Adipocyte (in vitro differentiated cells): ENCODE measurements around the gene GYPC.
"Not testable (repeated sequence)": the region's sequence is repeated elsewhere in the genome, so short reads cannot be mapped to it uniquely, and the experiment has no call there.

Source experiments
- DNase-seq: peaks from one replicate; pipeline ENCODE4 v3.0.0-alpha.2; 2015; ENCODE audit warnings: low read depth
- H3K27me3 ChIP-seq: replicated peaks from 2 replicates; pipeline ENCODE4 v1.7.0; 2013; ENCODE audit warnings: mild to moderate bottlenecking, low read length, moderate library complexity; ENCODE audit not compliant: control insufficient read depth, insufficient read depth
- H3K36me3 ChIP-seq: 2 replicates; pipeline ENCODE4 v1.7.0; 2013; ENCODE audit warnings: low read length, mild to moderate bottlenecking, moderate library complexity; ENCODE audit not compliant: control insufficient read depth, insufficient read depth, severe bottlenecking
- H3K4me1 ChIP-seq: 2 replicates; pipeline ENCODE4 v1.7.0; 2013; ENCODE audit warnings: mild to moderate bottlenecking, low read length, moderate library complexity; ENCODE audit not compliant: control insufficient read depth, insufficient read depth
- H3K4me3 ChIP-seq: 2 replicates; pipeline ENCODE4 v1.7.0; 2013; ENCODE audit warnings: mild to moderate bottlenecking, low read length, moderate library complexity
- H3K9ac ChIP-seq: 2 replicates; pipeline ENCODE4 v1.7.0; 2013; ENCODE audit warnings: mild to moderate bottlenecking, low read length, moderate library complexity
- H3K9me3 ChIP-seq: 2 replicates; pipeline ENCODE4 v1.7.0; 2013; ENCODE audit warnings: mild to moderate bottlenecking, low read length, moderate library complexity; ENCODE audit not compliant: control insufficient read depth

The GYPC gene

DNA sequence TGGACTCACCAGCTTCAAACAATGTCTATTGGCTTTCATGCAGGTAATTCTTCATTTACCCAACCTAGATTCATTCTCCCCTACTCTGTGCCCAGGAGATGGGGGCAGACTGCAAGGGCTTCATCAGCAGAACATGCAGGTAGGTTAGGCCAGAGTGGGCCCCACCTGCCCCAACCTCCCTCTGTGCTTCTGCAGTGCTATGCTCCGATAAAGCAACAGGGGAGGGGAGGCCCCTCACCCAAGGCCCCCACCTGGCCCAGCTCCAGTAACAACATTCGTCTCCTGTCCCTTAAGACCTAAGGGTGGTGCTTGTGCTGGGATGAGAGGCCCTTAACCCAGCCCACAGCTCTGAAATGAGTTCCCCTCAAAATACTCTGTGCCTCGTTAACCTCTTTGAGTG, 16.7 kb upstream of the GYPC start:
- peaks cover 15% of the 10 kb centered on the region for H3K4me1 ChIP-seq
- no peak for DNase-seq
- H3K4me3 ChIP-seq, result no peak overlapping the region
- H3K36me3 ChIP-seq, result no peaks in the 10 kb centered on the region
- H3K27me3 ChIP-seq, result peaks cover 14% of the 10 kb centered on the region
- H3K9ac ChIP-seq, result no peak overlapping the region
- H3K9me3 ChIP-seq, result no peaks in the 10 kb centered on the region

DNA sequence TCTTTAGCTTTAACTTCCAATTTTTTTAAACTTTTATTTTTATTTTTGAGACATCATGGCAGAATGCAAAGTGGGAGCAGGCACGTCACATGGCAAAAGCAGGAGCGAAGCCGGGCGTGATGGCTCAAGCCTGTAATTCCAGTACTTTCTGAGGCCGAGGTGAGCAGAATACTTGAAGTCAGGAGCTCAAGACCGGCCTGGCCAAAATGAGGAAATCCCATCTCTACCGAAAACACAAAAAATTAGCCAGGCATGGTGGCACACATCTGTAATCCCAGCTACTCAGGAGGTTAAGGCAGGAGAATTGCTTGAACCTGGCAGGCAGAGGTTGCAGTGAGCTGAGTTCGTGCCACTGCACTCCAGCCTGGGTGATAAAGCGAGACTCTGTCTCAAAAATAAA, 14.7 kb upstream of the GYPC start:
- H3K27me3 ChIP-seq, result peaks cover 15% of the 10 kb centered on the region
- H3K36me3 ChIP-seq, DNase-seq, H3K9ac ChIP-seq, H3K9me3 ChIP-seq, H3K4me3 ChIP-seq, H3K4me1 ChIP-seq: not testable (repeated sequence)

DNA sequence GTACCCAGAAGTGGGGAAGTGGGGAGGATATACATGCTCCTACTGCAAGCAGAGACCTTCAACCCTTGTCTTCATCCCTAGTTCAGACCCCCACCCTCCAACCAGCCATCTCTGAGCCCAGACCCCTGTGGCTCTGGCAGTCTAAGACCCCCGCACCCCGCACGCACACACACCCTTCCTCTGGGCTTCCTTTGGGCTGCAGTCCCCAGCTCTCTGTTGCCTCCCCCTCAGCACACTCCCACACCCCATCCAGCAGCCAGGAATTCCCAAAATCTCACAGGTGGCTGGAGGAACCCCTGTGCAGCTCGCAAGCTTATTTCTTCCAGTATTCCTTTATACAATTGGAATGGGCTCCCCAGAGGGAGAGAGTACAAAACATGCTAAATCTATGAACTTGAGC, 13.9 kb upstream of the GYPC start:
- H3K27me3 ChIP-seq, result peaks cover 15% of the 10 kb centered on the region
- no peak overlapping the region for H3K4me3 ChIP-seq
- H3K9me3 ChIP-seq, result no peaks in the 10 kb centered on the region
- H3K36me3 ChIP-seq, result no peaks in the 10 kb centered on the region
- no peaks in the 10 kb centered on the region for H3K4me1 ChIP-seq
- no peak overlapping the region for H3K9ac ChIP-seq
- DNase-seq, result no peak

DNA sequence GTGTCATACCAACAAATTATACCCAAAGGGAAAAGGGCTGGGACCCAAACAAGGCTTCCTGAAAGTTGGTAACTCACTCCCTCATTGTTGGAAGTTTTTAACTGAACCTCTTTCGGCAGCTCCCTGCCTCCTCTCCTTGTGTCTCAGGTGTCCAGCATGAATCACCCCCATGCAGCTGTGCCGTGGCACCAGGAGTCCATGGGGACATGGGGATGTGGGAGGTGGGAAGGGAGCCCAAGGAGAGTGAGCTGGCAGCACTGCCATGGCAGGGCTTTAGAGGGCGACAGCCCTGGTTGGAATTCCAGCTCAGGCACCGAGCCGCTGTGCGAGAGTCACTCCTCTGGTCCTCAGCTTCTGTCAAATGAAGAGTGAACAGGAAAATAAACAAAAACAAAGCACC, 12.5 kb upstream of the GYPC start:
- no peak for DNase-seq
- Histone ChIP-seq H3K9me3 (no peaks in the 10 kb centered on the region), H3K4me1 (no peaks in the 10 kb centered on the region), H3K9ac (no peak overlapping the region), H3K4me3 (no peak overlapping the region), H3K36me3 (no peaks in the 10 kb centered on the region), H3K27me3 (peaks cover 15% of the 10 kb centered on the region)

DNA sequence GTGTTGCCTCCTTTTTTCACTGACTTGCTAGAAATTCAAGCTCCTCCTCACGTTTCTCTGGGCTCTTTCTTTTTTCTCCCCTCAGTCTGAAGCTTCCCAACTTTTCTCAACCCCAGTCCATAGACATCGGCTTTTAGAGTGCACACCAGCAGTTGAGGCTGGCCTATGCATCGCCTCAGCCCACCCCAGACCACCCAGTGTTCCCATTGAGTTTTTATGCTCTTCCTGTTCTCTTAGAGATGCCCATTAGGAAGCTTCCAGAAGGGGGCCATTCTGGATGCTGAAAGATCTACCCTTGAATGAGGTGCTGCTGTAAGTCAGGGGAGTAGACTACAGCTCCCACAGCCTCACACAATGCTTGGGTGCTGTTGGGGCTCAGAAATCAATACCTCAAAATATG, 12.0 kb upstream of the GYPC start:
- Histone ChIP-seq H3K9ac (no peak overlapping the region), H3K36me3 (no peaks in the 10 kb centered on the region), H3K27me3 (peaks cover 15% of the 10 kb centered on the region), H3K4me3 (no peak overlapping the region), H3K4me1 (no peaks in the 10 kb centered on the region), H3K9me3 (no peaks in the 10 kb centered on the region)
- no peak for DNase-seq

DNA sequence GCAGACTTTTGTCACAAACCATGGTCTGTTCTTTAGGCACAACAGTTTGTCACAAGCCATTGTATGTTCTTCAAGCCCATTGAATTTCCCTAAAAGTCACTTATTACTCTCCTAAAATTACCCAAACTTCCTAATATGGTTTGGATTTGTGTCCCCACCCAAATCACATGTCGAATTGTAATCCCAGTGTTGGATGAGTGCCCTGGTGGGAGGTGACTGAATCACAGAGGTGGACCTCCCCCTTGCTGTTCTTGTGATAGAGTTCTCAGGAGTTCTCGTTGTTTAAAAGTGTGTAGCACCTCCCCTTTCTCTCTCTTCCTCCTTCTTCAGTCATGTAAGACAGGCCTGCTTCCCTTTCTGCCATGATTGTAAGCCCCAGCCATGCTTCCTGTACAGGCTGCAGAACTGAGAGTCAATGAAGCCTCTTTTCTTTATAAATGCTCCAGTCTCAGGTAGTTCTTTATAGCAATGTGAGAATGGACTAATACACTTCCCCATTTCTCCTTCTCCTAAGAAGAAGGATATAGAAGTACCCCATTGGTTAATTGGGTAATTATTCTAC, 11.2 kb upstream of the GYPC start:
- no peaks in the 10 kb centered on the region for H3K36me3 ChIP-seq
- H3K9me3 ChIP-seq, result no peaks in the 10 kb centered on the region
- H3K4me3 ChIP-seq, result no peak overlapping the region
- DNase-seq, result no peak
- H3K27me3 ChIP-seq, result peaks cover 12% of the 10 kb centered on the region
- no peak overlapping the region for H3K9ac ChIP-seq
- H3K4me1 ChIP-seq, result no peaks in the 10 kb centered on the region

DNA sequence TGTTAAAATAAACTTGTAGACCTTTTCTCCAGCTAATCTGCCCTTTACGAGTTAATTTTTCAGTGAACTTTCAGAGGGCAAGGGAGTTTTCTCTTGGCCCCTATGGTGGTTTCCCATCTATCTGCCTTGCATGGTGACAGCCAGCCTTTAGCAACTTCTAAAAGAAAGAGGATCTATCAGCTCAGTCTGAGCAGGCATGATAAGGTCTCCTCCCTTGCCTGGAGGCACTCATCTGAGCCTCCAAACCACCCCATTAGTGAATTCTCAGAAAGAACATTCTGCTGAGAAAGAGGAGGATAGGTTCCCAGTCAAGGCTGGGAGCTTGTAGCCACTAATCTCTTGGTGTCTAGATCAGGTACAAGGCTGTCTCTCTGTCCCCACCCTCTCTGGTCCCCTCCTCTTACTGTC, 10.7 kb upstream of the GYPC start:
- Histone ChIP-seq H3K27me3 (peaks cover 12% of the 10 kb centered on the region), H3K4me1 (no peaks in the 10 kb centered on the region), H3K9ac (no peak overlapping the region), H3K36me3 (no peaks in the 10 kb centered on the region), H3K4me3 (no peak overlapping the region), H3K9me3 (no peaks in the 10 kb centered on the region)
- no peak for DNase-seq

DNA sequence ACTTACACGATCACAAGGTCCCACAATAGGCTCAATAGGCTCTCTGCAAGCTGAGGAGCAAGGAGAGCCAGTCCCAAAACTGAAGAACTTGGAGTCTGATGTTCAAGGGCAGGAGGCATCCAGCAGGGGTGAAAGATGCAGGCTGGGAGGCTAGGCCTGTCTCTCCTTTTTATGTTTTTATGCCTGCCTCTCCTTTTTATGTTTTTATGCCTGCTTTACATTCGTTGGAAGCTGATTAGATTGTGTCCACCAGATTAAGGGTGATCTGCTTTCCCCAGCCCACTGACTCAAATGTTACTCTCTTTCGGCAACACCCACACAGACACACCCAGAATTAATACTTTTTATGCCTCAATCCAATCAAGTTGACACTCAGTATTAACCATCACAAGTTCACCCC, 9.9 kb upstream of the GYPC start:
- H3K4me1 ChIP-seq, result no peaks in the 10 kb centered on the region
- no peak for DNase-seq
- H3K4me3 ChIP-seq, result no peak overlapping the region
- H3K9ac ChIP-seq, result no peak overlapping the region
- peaks cover 12% of the 10 kb centered on the region for H3K27me3 ChIP-seq
- no peaks in the 10 kb centered on the region for H3K36me3 ChIP-seq
- peaks cover 6% of the 10 kb centered on the region for H3K9me3 ChIP-seq

DNA sequence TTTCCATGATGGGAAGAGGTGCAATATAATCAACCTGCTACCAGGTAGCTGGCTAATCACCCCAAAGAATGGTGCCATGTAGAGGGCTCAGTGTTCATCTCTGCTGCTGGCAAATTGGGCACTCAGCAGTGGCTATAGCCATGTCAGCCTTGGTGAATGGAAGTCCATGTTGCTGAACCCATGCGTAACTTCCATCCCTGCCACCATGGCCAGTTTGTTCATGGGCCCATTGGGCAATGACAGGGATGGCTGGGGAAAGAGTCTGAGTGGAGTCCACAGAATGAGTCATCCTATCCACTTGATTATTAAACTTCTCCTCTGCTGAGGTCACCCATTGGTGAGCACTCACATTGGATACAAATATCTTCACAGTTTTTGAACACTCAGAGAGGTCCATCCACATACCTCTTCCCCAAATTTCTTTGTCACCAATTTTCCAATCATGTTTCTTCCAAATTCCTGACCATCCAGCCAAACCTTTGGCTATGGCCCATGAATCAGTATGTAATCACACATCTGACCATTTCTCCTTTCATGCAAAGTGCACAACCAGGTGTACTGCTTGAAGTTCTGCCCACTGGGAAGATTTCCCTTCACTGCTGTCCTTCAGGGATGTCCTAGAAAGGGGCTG, 8.1 kb upstream of the GYPC start:
- H3K4me3 ChIP-seq, DNase-seq, H3K36me3 ChIP-seq, H3K4me1 ChIP-seq, H3K9me3 ChIP-seq, H3K9ac ChIP-seq: not testable (repeated sequence)
- H3K27me3 ChIP-seq, result peaks cover 12% of the 10 kb centered on the region

DNA sequence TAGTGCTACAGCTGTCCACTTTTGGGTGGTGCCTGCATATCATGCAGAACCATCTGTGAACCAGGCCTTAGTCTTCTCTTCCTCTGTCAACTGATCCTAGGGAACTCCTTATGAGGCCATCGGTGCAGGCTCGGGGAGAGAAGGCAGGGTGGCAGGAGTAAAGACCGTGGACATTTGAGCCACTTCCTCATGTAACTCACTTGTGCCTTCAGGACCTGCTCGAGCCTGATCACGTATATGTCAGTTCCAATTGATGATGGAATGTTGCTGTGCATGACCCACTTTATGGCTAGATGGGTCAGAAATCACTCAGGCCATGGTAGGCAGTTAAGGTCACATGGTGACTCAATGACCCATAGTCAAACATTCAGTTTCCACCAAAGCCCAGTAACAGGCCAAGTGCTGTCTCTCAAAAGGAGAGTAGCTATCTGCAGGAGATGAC, 7.6 kb upstream of the GYPC start:
- not testable (repeated sequence) for H3K4me3 ChIP-seq, H3K27me3 ChIP-seq, H3K9ac ChIP-seq, H3K4me1 ChIP-seq, H3K9me3 ChIP-seq, H3K36me3 ChIP-seq, DNase-seq

DNA sequence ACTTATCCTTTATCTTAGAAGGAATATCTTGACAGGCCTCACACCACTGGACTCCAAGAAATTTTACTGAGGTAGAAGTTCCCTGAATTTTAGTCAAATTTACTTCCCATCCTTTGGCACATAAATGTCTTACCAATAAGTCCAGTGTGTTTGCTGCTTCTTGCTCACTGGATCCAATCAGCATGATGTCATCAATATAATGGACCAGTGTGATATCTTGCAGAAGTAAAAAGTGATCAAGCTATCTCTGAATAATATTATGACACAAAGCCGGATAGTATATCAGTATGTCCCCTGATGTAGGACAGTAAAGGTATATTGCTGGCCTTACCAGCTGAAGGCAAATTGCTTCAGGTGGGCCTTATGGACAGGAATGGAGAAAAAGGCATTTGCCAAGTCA, 6.9 kb upstream of the GYPC start:
- Histone ChIP-seq H3K36me3 (no peaks in the 10 kb centered on the region), H3K4me1 (no peaks in the 10 kb centered on the region), H3K9me3 (peaks cover 7% of the 10 kb centered on the region), H3K9ac (no peak overlapping the region), H3K4me3 (no peak overlapping the region), H3K27me3 (peaks cover 2% of the 10 kb centered on the region)
- DNase-seq, result no peak

DNA sequence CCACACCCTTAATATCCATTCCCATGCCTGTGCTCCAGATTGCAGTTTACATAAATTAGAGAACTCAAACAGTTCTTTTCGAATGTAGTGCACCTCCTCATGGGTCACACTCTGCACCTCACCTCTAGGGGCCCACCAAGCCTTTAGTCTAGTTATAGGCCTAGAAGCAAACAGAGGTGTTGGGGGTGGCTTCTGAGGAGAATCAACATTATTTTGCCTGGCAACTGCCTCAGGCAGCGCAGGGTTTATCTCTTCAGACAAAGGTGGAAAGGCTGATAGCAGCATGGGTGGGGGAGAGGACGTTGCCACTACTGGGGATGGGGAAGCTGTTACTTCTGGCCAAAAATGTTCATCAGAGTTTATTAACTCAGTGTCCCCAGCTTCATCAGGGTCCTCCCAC, 5.0 kb upstream of the GYPC start:
- no peaks in the 10 kb centered on the region for H3K27me3 ChIP-seq
- no peak overlapping the region for H3K9ac ChIP-seq

More for the DNA sequence above, 5.0 kb upstream of the GYPC start:
- DNase-seq, result no peak
- H3K9me3 ChIP-seq, result peaks cover 7% of the 10 kb centered on the region
- H3K4me1 ChIP-seq, result peaks cover 9% of the 10 kb centered on the region
- H3K4me3 ChIP-seq, result no peak overlapping the region
- no peaks in the 10 kb centered on the region for H3K36me3 ChIP-seq
